ENCODE data around the gene FAM171A2.
A peak's percentile ranks its signal among the peaks of the same experiment; 100 is the strongest.

FAM171A2 gene

DNA sequence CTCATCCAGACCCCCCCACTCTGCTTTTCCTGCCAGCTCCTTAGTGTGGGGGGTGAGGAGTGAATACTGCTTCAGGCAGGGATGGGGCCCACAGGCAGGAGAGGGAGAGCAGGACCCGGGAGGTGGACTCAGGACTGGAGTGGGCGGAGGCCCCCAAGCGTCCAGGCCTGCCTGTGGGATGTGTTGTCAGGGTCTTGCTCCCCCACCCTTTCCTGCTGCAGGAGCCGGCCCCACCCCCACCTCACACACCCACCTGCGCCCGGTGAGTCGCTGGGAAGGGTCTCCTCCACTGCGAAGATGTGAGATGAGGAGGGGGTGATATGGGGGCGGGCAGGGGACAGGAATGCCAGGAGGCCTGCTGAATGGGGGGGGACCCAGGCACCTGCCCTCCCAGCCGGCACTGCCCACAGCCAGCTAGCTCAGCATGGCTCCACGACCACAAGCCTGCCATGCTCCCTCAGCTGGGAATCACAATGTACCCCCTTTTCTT lies 1.1 kb downstream of the FAM171A2 start:
- no peaks in the 10 kb centered on the region for H3K9me3 ChIP-seq (ENCODE audit: low read length)
- H3K4me1 ChIP-seq (ENCODE audit: insufficient read depth, low read length): peaks cover 32% of the 10 kb centered on the region
- peak overlapping the region; percentile 79 for H3K4me3 ChIP-seq (ENCODE audit: low read length)
- H3K36me3 ChIP-seq (ENCODE audit: insufficient read depth, low read length): peaks cover 11% of the 10 kb centered on the region
- H3K27me3 ChIP-seq (ENCODE audit: insufficient read depth, low read length): peaks cover 7% of the 10 kb centered on the region
- H2AFZ ChIP-seq (ENCODE audit: low read depth, low read length): no peak overlapping the region

- peak overlapping the region; percentile 79 for H3K4me3 ChIP-seq (ENCODE audit: low read length)
- no peaks in the 10 kb centered on the region for H3K9me3 ChIP-seq (ENCODE audit: low read length)
- no peak overlapping the region for H2AFZ ChIP-seq (ENCODE audit: low read depth, low read length)
- H3K4me1 ChIP-seq (ENCODE audit: insufficient read depth, low read length): peaks cover 32% of the 10 kb centered on the region
- H3K27me3 ChIP-seq (ENCODE audit: insufficient read depth, low read length): peaks cover 7% of the 10 kb centered on the region
- peaks cover 13% of the 10 kb centered on the region for H3K36me3 ChIP-seq (ENCODE audit: insufficient read depth, low read length)
Measured at GRCh38 chr17:44361292-44362260, 2.1 kb downstream of the FAM171A2 start.

- Histone ChIP-seq H3K4me1 (ENCODE audit: insufficient read depth, low read length) (peaks cover 32% of the 10 kb centered on the region), H3K27me3 (ENCODE audit: insufficient read depth, low read length) (peaks cover 3% of the 10 kb centered on the region), H3K36me3 (ENCODE audit: insufficient read depth, low read length) (peaks cover 20% of the 10 kb centered on the region), H3K9me3 (ENCODE audit: low read length) (no peaks in the 10 kb centered on the region), H2AFZ (ENCODE audit: low read depth, low read length) (no peak overlapping the region), H3K4me3 (ENCODE audit: low read length) (no peak overlapping the region)
Measured at GRCh38 chr17:44360826-44361225, 2.8 kb downstream of the FAM171A2 start.

DNA sequence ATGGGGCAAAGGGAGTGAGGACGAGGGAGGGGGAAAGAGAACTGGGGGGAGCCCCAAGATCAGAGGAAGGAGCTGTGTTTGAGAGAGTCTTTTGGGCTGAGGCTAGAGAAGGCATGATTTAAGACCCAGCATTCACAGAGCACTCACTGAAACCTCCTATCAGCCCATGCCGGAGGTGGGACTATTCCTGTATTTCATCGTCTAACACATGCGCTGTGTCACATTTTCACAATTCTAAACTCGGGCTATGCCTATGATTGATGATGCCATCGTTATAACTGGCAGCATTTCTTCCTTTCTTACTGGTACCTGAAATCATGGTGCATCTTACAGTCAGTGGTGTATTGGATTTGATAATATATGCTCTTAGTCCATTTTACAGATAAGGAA lies 3.5 kb downstream of the FAM171A2 start:
- Histone ChIP-seq H3K4me3 (ENCODE audit: low read length) (no peak overlapping the region), H2AFZ (ENCODE audit: low read depth, low read length) (no peak overlapping the region), H3K9me3 (ENCODE audit: low read length) (no peaks in the 10 kb centered on the region), H3K27me3 (ENCODE audit: insufficient read depth, low read length) (peaks cover 3% of the 10 kb centered on the region), H3K36me3 (ENCODE audit: insufficient read depth, low read length) (peaks cover 27% of the 10 kb centered on the region), H3K4me1 (ENCODE audit: insufficient read depth, low read length) (peaks cover 32% of the 10 kb centered on the region)

DNA sequence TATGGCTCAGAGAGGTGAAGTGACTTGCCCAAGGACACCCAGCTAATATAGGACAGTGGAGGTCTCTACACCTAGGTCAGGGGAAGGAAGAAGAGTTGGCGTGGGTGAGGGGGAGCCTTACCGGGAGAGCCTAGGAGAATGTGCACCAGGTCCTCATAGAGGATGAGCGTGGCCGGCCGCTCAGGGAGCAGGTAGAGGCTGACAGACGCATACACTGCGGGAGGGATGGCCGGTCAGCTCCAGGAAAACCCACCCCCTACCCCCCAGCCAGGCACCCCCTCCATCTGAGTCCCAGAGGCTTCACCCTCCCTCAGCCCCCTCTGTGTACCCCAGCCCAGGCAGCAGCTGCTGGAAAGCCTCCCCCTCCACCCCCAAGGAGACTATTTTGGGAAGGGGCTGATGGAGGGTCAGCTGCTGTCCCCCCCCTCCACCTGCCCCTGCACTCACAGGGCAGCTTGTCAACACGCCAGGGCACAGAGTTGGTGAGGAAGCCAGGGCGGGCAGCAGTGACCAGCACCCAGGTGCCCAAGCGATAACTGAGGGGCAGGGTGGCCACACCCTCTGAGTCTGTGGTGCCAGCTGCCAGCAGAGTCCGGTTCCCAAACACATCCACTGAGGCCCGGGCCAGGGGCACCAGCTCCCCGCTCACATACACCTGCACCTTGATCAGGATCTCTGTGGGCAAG lies 4.1 kb downstream of the FAM171A2 start:
- Histone ChIP-seq H3K4me3 (ENCODE audit: low read length) (no peak overlapping the region), H3K9me3 (ENCODE audit: low read length) (no peaks in the 10 kb centered on the region), H3K4me1 (ENCODE audit: insufficient read depth, low read length) (peaks cover 32% of the 10 kb centered on the region), H3K36me3 (ENCODE audit: insufficient read depth, low read length) (peaks cover 29% of the 10 kb centered on the region), H2AFZ (ENCODE audit: low read depth, low read length) (no peak overlapping the region), H3K27me3 (ENCODE audit: insufficient read depth, low read length) (no peaks in the 10 kb centered on the region)

DNA sequence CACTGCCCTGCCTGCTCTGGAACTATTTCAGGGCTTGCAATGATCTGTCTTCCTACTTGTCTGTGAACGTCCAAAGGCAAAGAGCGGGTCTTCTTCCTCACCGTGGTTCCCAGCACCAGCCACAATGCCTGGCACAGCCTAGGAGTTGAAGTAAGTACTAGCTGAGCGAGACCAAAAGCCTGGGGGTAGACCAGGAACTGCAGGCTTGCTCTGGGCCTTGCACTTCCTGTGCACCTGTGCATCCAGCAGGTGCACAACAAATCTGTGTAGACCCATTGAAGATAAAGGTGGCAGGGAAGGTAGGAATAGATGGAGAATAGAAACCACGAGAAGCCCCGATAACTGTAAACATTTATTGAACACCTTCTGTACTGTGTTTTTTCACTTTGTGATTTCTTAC lies 4.6 kb downstream of the FAM171A2 start:
- Histone ChIP-seq H3K9me3 (ENCODE audit: low read length) (no peaks in the 10 kb centered on the region), H2AFZ (ENCODE audit: low read depth, low read length) (no peak overlapping the region), H3K36me3 (ENCODE audit: insufficient read depth, low read length) (peaks cover 29% of the 10 kb centered on the region), H3K4me1 (ENCODE audit: insufficient read depth, low read length) (peaks cover 30% of the 10 kb centered on the region), H3K4me3 (ENCODE audit: low read length) (no peak overlapping the region), H3K27me3 (ENCODE audit: insufficient read depth, low read length) (no peaks in the 10 kb centered on the region)

GRCh38 chr17:44358066-44358465 lies 5.6 kb downstream of the FAM171A2 start:
- Histone ChIP-seq H3K4me1 (ENCODE audit: insufficient read depth, low read length) (peaks cover 28% of the 10 kb centered on the region), H3K27me3 (ENCODE audit: insufficient read depth, low read length) (no peaks in the 10 kb centered on the region), H3K9me3 (ENCODE audit: low read length) (no peaks in the 10 kb centered on the region), H3K4me3 (ENCODE audit: low read length) (no peak overlapping the region), H3K36me3 (ENCODE audit: insufficient read depth, low read length) (peaks cover 31% of the 10 kb centered on the region), H2AFZ (ENCODE audit: low read depth, low read length) (no peak overlapping the region)

DNA sequence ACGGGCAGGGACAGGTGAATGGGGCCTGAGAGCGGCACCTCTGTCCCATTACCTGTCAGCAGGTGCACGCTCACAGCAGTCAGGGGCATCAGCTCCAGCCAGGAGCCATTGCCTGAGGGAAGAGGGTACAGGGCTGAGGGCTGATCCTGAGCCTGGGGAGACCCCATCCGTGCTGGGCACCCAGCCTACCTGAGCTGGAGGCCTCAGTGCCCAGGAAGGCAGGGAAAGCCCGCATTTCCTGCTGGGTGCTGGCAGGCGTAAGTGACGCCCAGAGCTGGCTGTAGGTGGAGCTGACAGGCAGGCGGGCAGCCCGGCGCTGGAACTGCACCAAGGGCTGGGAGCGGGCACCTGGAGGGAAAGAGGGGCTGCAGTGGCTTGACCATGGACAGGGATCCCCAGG lies 7.4 kb downstream of the FAM171A2 start:
- Histone ChIP-seq H3K4me3 (ENCODE audit: low read length) (no peak overlapping the region), H2AFZ (ENCODE audit: low read depth, low read length) (no peak overlapping the region), H3K27me3 (ENCODE audit: insufficient read depth, low read length) (no peaks in the 10 kb centered on the region), H3K4me1 (ENCODE audit: insufficient read depth, low read length) (peaks cover 12% of the 10 kb centered on the region), H3K36me3 (ENCODE audit: insufficient read depth, low read length) (peaks cover 43% of the 10 kb centered on the region), H3K9me3 (ENCODE audit: low read length) (no peaks in the 10 kb centered on the region)

DNA sequence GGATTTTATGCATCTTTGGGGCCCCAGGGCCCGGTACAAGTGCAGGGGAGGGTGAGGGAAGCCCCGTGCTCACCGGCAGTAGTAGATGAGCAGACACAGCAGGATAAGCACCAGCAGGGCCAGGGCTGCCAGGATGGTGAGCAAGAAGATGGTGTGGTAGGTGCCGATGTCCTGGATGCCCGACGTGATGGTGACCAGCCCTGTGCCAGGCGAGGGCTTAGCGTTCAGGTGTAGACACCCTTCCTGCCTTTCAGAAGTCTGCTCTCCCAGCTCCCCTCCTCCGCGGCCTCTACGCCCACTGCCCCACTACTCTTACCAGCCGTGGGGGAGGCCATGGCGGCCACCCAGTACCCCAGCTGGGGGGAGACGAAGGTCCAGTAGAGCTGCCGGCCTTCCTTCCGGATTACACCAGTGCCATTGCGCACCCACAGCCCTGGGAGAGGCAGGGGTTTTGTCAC lies 8.0 kb downstream of the FAM171A2 start:
- no peak overlapping the region for H2AFZ ChIP-seq (ENCODE audit: low read depth, low read length)
- peaks cover 43% of the 10 kb centered on the region for H3K36me3 ChIP-seq (ENCODE audit: insufficient read depth, low read length)
- no peaks in the 10 kb centered on the region for H3K27me3 ChIP-seq (ENCODE audit: insufficient read depth, low read length)
- peaks cover 6% of the 10 kb centered on the region for H3K4me1 ChIP-seq (ENCODE audit: insufficient read depth, low read length)
- H3K4me3 ChIP-seq (ENCODE audit: low read length): no peak overlapping the region
- no peaks in the 10 kb centered on the region for H3K9me3 ChIP-seq (ENCODE audit: low read length)

- H2AFZ ChIP-seq (ENCODE audit: low read depth, low read length): no peak overlapping the region
- no peak overlapping the region for H3K4me3 ChIP-seq (ENCODE audit: low read length)
- no peaks in the 10 kb centered on the region for H3K9me3 ChIP-seq (ENCODE audit: low read length)
- peaks cover 43% of the 10 kb centered on the region for H3K36me3 ChIP-seq (ENCODE audit: insufficient read depth, low read length)
- H3K4me1 ChIP-seq (ENCODE audit: insufficient read depth, low read length): no peaks in the 10 kb centered on the region
- no peaks in the 10 kb centered on the region for H3K27me3 ChIP-seq (ENCODE audit: insufficient read depth, low read length)
Measured at GRCh38 chr17:44354582-44355561, 8.8 kb downstream of the FAM171A2 start.

- H3K27me3 ChIP-seq (ENCODE audit: insufficient read depth, low read length): no peaks in the 10 kb centered on the region
- H3K36me3 ChIP-seq (ENCODE audit: insufficient read depth, low read length): peaks cover 37% of the 10 kb centered on the region
- no peak overlapping the region for H3K4me3 ChIP-seq (ENCODE audit: low read length)
- H3K9me3 ChIP-seq (ENCODE audit: low read length): no peaks in the 10 kb centered on the region
- H2AFZ ChIP-seq (ENCODE audit: low read depth, low read length): no peak overlapping the region
- H3K4me1 ChIP-seq (ENCODE audit: insufficient read depth, low read length): no peaks in the 10 kb centered on the region
Measured at GRCh38 chr17:44353672-44354331, 9.9 kb downstream of the FAM171A2 start.
